IPS DF 4.7 (cell line): ENCODE data around the gene CALD1.
A peak's percentile ranks its signal among the peaks of the same experiment; 100 is the strongest.

Experiments used
- DNase-seq: peaks from one replicate; pipeline ENCODE4 v3.0.0-alpha.2; 2013; ENCODE audit warnings: low spot score; ENCODE audit errors: extremely low read depth

The CALD1 gene

GRCh38 chr7:134778941-134779740, at the start of gene CALD1:
Gene CALD1, plus strand, starts transcription at chr7:134779634. Its CDS starts 88,100 bp downstream, at chr7:134867734.
- peak; percentile 90 for DNase-seq

GRCh38 chr7:134729895-134730294, 49.5 kb upstream of the CALD1 start:
- DNase-seq: no peak

GRCh38 chr7:134730411-134730829, 49.0 kb upstream of the CALD1 start:
- DNase-seq: no peak

GRCh38 chr7:134731616-134732015, 47.8 kb upstream of the CALD1 start:
- no peak for DNase-seq

GRCh38 chr7:134732728-134733127, 46.7 kb upstream of the CALD1 start:
- no peak for DNase-seq

GRCh38 chr7:134736381-134736780, 43.1 kb upstream of the CALD1 start:
- DNase-seq: no peak

- DNase-seq: no peak
Measured at GRCh38 chr7:134737566-134738345, 41.7 kb upstream of the CALD1 start.

GRCh38 chr7:134739362-134739761, 40.1 kb upstream of the CALD1 start:
- DNase-seq: no peak

GRCh38 chr7:134740376-134740775, 39.1 kb upstream of the CALD1 start:
- no peak for DNase-seq

GRCh38 chr7:134741907-134742635, 37.4 kb upstream of the CALD1 start:
- peak; percentile 53 for DNase-seq

- DNase-seq: no peak
Measured at GRCh38 chr7:134742688-134743350, 36.6 kb upstream of the CALD1 start.

- DNase-seq: no peak
Measured at GRCh38 chr7:134744569-134744968, 34.9 kb upstream of the CALD1 start.

- DNase-seq: no peak
Measured at GRCh38 chr7:134747326-134747725, 32.1 kb upstream of the CALD1 start.

- DNase-seq: peak; percentile 83
Measured at GRCh38 chr7:134750083-134751062, 29.1 kb upstream of the CALD1 start.

GRCh38 chr7:134752006-134752760, 27.3 kb upstream of the CALD1 start:
- DNase-seq: no peak

- no peak for DNase-seq
Measured at GRCh38 chr7:134755422-134756022, 23.9 kb upstream of the CALD1 start.

GRCh38 chr7:134757938-134758337, 21.5 kb upstream of the CALD1 start:
- no peak for DNase-seq

GRCh38 chr7:134758981-134759380, 20.5 kb upstream of the CALD1 start:
- DNase-seq: no peak

- no peak for DNase-seq
Measured at GRCh38 chr7:134761266-134761665, 18.2 kb upstream of the CALD1 start.
